HG03442 (cell line): ENCODE data around the gene MAB21L2.

Experiments used
- ATAC-seq: cut with Tn5 transposase; IDR thresholded peaks from one replicate; pipeline ENCODE4 v1.9.1; 2021; ENCODE audit warnings: mild to moderate bottlenecking, moderate library complexity; ENCODE audit not compliant: unreplicated experiment

Gene MAB21L2

DNA sequence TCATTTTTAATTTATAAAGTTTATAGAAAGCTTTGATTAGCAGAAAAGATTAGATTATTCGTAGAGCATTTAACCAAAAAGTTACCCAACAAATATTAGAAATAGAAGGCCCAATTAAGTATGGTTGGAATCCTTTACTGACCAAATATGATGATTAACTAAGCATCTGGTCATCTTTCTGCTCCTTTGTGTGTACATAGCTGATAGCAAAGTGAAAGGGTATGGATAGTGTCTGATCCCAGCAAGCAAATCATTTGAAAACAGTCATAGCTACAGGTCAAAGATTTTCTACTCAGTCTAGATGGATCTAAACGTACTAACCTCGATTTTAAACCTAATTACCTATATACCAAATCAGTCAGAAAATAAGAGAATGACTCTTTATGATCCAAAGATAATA, 7.3 kb upstream of the MAB21L2 start:
- ATAC-seq = no peak

DNA sequence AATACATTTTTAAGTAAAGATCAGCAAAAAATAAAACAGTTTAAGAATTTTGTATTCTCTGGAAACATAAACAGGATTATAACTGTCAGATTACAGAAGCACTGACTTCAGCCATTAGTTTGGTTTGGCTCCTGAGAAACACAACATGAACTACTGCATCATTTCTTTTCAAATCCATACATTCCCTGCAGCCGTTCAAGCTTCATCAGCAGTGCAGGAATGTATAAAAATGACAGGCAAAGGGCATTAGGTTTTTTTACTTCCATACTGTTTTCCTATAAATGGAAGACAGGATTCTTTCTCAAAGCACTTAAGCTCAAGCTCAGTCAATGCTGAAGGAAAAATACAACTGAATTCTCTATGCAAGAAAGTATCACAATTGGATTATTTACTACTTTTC, 4.2 kb upstream of the MAB21L2 start:
- ATAC-seq = no peak

DNA sequence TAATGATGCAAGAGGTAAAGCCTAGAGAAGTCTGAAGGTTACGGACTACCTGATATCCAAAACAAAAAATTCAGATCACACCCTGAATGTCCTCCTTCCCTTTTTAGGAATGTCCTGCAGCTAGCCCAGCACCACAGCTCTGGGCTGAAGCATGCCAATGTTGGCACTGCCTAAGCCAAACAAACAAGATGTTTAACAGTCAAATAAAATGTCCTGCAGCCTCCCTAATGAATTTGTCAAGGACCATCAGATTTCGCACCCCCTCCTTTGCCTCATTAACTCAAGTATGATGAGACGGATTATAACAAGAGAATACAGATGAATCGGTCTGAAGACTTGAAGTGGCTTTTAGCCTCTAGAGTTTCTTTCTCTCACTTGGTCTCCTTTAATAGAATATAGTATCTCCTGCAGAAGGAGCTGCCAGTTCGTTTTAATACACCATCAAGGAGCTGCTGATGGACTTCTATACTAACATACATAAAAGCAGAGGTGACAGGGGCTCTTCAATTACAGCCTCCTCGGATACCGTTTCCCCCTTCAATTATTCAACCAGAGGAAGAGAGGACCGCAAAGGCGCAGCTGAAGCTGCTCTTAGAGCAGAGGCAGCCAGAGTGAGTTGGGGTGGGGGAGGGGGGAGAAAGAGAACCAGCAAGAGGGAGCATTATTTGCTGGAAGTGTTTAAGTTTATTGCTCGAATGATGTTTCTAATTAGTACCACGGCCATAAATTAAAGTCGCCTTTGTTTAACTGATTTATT, 3.0 kb upstream of the MAB21L2 start:
- ATAC-seq = no peak

GRCh38 chr4:150579551-150580234, 2.3 kb upstream of the MAB21L2 start:
- no peak for ATAC-seq

GRCh38 chr4:150580306-150580705, 1.6 kb upstream of the MAB21L2 start:
- no peak for ATAC-seq

DNA sequence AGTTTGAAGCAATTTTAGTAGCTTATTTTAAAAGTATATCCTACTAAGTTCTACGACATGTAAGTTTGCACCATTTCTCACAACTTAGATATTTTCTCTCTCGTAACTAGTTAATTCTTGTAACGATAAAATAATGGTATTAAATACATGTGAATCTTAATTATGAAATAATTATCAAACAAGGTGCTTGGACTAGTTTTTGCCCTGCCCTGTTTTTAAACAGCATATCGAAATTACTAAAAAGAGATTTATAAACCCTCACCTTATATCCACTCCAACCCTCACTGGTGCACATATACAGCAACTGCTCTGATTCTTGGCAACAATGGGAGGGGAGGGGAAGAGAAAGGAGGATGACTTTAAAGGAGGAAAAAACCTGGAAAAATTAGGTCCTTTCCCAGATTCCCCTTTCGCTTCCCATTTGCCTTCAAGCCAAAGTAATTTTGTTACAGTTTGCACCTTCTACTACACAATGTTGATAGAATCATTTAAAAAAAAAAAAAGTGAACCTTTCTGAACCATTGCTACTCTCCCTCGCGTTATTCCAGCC, 820 bp upstream of the MAB21L2 start:
- no peak for ATAC-seq

GRCh38 chr4:150581641-150582051, 305 bp upstream of the MAB21L2 start:
- ATAC-seq = no peak

GRCh38 chr4:150582873-150583286, 929 bp downstream of the MAB21L2 start:
- no peak for ATAC-seq

DNA sequence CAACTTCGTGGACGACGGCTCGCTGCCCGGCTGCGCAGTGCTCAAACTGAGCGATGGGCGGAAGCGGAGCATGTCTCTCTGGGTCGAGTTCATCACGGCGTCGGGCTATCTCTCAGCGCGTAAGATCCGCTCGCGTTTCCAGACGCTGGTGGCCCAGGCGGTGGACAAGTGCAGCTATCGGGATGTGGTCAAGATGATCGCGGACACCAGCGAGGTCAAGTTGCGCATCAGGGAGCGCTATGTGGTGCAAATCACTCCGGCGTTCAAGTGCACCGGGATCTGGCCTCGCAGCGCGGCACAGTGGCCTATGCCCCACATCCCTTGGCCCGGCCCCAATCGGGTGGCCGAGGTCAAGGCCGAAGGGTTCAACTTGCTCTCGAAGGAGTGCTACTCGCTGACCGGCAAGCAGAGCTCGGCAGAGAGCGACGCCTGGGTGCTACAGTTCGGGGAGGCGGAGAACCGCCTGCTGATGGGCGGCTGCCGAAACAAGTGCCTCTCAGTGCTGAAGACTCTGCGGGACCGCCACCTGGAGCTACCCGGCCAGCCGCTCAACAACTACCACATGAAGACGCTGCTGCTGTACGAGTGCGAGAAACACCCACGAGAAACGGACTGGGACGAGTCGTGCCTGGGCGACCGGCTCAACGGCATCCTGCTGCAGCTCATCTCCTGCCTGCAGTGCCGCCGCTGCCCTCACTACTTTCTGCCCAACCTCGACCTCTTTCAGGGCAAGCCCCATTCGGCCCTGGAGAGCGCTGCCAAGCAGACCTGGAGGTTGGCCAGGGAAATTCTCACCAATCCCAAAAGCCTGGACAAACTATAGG, 1.5 kb downstream of the MAB21L2 start:
- no peak for ATAC-seq

DNA sequence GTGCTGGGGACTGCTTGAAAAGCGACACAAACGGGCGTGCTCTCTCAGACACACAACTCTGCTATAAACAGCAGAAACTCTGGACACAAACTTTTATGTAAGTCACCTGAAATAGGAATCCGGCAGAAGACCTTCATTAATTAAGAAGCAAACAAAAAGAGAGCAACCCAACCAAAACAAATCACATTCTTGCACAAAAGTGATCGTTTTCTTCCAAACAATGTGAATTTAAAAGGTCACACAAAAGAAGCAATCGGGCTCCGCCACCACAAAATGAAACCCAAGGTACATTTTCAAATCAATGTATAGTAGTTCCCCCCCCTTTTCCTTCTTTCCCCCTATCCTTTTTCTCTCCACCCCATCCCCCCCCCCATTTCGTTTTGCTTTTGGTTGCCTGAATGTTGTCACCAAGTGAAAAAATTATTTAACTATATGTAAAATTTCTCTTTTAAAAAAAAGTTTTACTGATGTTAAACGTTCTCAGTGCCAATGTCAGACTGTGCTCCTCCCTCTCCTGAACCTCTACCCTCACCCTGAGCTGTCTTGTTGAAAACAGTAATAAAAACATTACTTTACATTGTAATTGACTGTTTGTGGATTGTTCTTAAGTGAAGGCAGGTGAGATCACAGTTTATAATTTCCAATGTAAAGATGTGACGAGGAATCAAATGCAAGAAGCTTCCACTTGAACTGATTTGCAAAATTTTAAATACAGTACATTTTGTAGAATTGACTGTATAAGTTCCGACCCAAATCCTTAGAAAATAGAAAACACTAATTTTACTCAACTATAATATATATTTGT, 2.4 kb downstream of the MAB21L2 start:
- no peak for ATAC-seq

DNA sequence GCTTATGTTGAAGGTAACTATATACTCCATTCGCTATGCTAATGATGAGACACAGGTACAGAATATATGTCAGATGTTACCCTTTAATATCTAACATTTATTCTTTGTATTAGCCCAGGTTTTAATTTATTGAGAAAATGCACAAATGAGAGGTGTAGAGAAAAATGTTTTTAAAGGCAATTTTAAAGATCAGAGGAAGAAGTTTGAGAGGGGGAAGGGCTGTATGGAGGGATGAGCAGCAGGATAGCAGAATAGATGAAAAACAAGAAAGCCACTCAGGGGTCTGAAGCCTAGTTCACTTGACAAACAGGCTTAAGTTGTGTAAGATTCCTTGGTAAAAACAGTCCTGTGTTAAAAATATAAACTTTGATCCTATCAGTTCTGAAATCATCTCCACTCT, 3.7 kb downstream of the MAB21L2 start:
- no peak for ATAC-seq

DNA sequence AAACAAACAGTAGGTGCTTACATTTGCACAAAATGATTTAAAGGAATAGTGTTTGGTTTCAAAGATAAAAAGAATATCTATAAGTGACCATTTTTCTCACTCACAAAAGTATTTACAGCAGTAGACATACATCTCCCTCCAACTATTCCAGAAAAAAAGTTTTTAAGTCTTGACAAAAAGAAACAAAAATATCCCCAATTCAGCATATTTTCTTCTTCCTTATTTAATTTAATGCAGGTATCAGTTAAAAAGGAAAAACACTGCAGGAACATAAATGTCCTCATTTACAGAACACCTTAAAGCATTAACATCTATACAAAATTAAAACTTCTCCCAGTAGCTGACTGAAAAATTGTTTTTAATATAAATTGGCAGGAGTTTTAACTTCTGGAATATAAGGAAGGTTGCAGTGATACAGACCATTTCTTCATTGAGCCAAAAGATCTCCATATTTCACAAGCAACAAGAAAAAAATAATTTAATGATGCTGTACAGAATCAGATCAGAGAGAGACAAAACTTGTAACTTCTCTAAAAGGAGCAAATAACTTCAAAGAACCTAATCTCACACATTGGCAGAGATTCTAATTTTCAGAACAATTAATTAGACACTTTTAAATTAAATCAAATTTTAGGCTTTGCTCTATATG, 4.3 kb downstream of the MAB21L2 start:
- no peak for ATAC-seq

DNA sequence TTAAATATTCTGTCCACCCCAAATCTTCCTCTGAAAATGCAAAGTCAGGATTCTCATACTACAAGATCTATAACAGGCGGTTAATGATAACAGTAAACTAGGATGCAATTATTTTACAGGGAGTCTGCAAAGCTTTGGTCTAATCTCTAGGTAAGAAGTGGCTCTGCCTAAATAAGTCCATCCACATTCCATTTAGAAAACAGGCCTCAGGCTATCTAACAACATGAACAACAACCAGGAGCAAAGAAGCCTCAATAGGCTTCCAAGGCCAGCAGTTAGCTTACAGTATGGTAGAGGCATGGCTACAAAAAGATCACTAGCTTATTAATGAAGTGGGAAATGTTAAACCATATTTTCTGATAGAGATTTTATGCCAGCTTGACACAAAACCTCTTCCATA, 6.4 kb downstream of the MAB21L2 start:
- ATAC-seq = no peak

- no peak for ATAC-seq
Measured at GRCh38 chr4:150589157-150589556, 7.2 kb downstream of the MAB21L2 start.

- no peak for ATAC-seq
Measured at GRCh38 chr4:150590631-150591030, 8.7 kb downstream of the MAB21L2 start.

- ATAC-seq = no peak
Measured at GRCh38 chr4:150591406-150591805, 9.5 kb downstream of the MAB21L2 start.

DNA sequence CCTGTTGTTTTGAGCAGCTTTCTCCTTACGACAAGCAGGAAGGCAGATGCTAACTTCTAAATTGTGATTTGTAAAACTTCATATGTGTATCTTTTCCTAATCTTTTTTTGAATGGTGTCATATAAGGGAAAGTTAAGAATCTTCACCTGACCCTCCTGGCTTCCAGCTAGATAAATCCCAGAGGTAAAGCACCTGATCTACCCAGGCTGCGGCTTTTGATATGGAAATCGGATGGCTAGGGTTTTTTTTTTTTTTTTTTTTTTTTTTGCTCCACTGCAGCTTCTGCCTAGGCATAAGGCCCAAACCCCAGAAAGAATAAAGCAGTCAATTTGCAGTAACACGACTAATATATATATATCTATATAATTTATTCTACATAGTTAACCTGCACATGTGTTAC, 10.0 kb downstream of the MAB21L2 start:
- no peak for ATAC-seq

- ATAC-seq = no peak
Measured at GRCh38 chr4:150593996-150594395, 12.0 kb downstream of the MAB21L2 start.

GRCh38 chr4:150598909-150599308, 17.0 kb downstream of the MAB21L2 start:
- ATAC-seq = no peak

DNA sequence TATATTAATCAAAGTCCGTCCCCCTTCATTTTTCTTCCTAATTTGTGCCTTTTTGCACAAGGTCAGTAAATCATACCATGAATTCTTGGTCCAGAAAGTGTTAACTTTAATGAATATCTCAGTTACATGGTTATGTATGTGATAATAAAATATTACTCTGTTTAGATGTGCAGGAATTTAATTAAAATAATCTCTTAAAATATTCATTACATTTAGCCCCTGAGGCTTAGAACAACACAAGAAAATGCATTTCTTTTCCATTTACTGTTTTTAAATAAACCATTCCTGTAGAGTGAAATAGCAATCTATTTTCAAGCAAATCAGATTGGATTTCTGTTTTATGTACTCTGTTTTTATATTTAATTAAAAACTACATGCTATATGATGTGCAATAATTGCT, 17.6 kb downstream of the MAB21L2 start:
- no peak for ATAC-seq
